Measurements from ENCODE around the gene TMEM87B. TPM values are rescaled to one million over a fixed set of nuclear protein-coding genes. Genes with fewer than 3 reads are reported as not detected.
"Not testable (repeated sequence)": the region's sequence is repeated elsewhere in the genome, so short reads cannot be mapped to it uniquely, and the experiment has no call there.

Gene TMEM87B
- total RNA-seq, 1 experiment from 2014 or later, result 37.0 TPM

- Mint-ChIP-seq H3K27me3 (ENCODE audit: unreplicated experiment) (no peaks in the 10 kb centered on the region), H3K4me1 (ENCODE audit: low read depth, unreplicated experiment) (peaks cover 19% of the 10 kb centered on the region), H3K4me3 (ENCODE audit: low read depth, unreplicated experiment) (no peak overlapping the region), H3K27ac (ENCODE audit: unreplicated experiment) (no peak overlapping the region), H3K9me3 (ENCODE audit: low read depth, unreplicated experiment) (peaks cover 3% of the 10 kb centered on the region), H3K36me3 (ENCODE audit: insufficient read depth, unreplicated experiment) (no peaks in the 10 kb centered on the region)
- BruUV-seq (replicated peaks), result no TSS peak
- TF ChIP-seq, protein P1, sequence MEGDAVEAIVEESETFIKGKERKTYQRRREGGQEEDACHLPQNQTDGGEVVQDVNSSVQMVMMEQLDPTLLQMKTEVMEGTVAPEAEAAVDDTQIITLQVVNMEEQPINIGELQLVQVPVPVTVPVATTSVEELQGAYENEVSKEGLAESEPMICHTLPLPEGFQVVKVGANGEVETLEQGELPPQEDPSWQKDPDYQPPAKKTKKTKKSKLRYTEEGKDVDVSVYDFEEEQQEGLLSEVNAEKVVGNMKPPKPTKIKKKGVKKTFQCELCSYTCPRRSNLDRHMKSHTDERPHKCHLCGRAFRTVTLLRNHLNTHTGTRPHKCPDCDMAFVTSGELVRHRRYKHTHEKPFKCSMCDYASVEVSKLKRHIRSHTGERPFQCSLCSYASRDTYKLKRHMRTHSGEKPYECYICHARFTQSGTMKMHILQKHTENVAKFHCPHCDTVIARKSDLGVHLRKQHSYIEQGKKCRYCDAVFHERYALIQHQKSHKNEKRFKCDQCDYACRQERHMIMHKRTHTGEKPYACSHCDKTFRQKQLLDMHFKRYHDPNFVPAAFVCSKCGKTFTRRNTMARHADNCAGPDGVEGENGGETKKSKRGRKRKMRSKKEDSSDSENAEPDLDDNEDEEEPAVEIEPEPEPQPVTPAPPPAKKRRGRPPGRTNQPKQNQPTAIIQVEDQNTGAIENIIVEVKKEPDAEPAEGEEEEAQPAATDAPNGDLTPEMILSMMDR (IDR thresholded peaks at IDR 0.05; ENCODE audit: unreplicated experiment), result no peak
- CTCF ChIA-PET, result interaction anchor here (0.6 kb wide), 1 partner anchor 138 kb away, joined by 6 read pairs; the partner anchor contains the start of gene MERTK
- intact Hi-C loops (cut with micrococcal nuclease; ENCODE audit: unreplicated experiment), result no loop called here
- DNase-seq, result no peak
Observed at GRCh38 chr2:112035786-112036185, 19.3 kb upstream of the TMEM87B start.

- intact Hi-C loops (cut with micrococcal nuclease; ENCODE audit: unreplicated experiment); BruUV-seq (replicated peaks); H3K9me3 Mint-ChIP-seq (ENCODE audit: low read depth, unreplicated experiment); H3K4me1 Mint-ChIP-seq (ENCODE audit: low read depth, unreplicated experiment); H3K27ac Mint-ChIP-seq (ENCODE audit: unreplicated experiment); H3K36me3 Mint-ChIP-seq (ENCODE audit: insufficient read depth, unreplicated experiment); H3K27me3 Mint-ChIP-seq (ENCODE audit: unreplicated experiment); CTCF ChIA-PET; DNase-seq; H3K4me3 Mint-ChIP-seq (ENCODE audit: low read depth, unreplicated experiment): not testable (repeated sequence)
Observed at GRCh38 chr2:112039556-112039955, 15.5 kb upstream of the TMEM87B start.

GRCh38 chr2:112040066-112040465, 15.0 kb upstream of the TMEM87B start:
- CTCF ChIA-PET; BruUV-seq (replicated peaks): not testable (repeated sequence)

GRCh38 chr2:112041460-112041859, 13.6 kb upstream of the TMEM87B start:
- intact Hi-C loops (cut with micrococcal nuclease; ENCODE audit: unreplicated experiment); CTCF ChIA-PET; H3K4me3 Mint-ChIP-seq (ENCODE audit: low read depth, unreplicated experiment); BruUV-seq (replicated peaks); H3K9me3 Mint-ChIP-seq (ENCODE audit: low read depth, unreplicated experiment); H3K27me3 Mint-ChIP-seq (ENCODE audit: unreplicated experiment); H3K4me1 Mint-ChIP-seq (ENCODE audit: low read depth, unreplicated experiment); DNase-seq; H3K27ac Mint-ChIP-seq (ENCODE audit: unreplicated experiment); H3K36me3 Mint-ChIP-seq (ENCODE audit: insufficient read depth, unreplicated experiment): not testable (repeated sequence)

More at GRCh38 chr2:112040066-112040465, 15.0 kb upstream of the TMEM87B start:
- DNase-seq; H3K4me3 Mint-ChIP-seq (ENCODE audit: low read depth, unreplicated experiment); H3K9me3 Mint-ChIP-seq (ENCODE audit: low read depth, unreplicated experiment); H3K4me1 Mint-ChIP-seq (ENCODE audit: low read depth, unreplicated experiment); H3K27ac Mint-ChIP-seq (ENCODE audit: unreplicated experiment); H3K36me3 Mint-ChIP-seq (ENCODE audit: insufficient read depth, unreplicated experiment); H3K27me3 Mint-ChIP-seq (ENCODE audit: unreplicated experiment); intact Hi-C loops (cut with micrococcal nuclease; ENCODE audit: unreplicated experiment): not testable (repeated sequence)

GRCh38 chr2:112045446-112046014, 9.5 kb upstream of the TMEM87B start:
- CTCF ChIA-PET, result interaction anchor here (0.7 kb wide), 1 partner anchor 27 kb away, joined by 3 read pairs; no protein-coding TSS in a partner anchor
- H3K36me3 Mint-ChIP-seq (ENCODE audit: insufficient read depth, unreplicated experiment), result no peaks in the 10 kb centered on the region
- peaks cover 7% of the 10 kb centered on the region for H3K27me3 Mint-ChIP-seq (ENCODE audit: unreplicated experiment)
- intact Hi-C loops (cut with micrococcal nuclease; ENCODE audit: unreplicated experiment), result no loop called here
- no TSS peak for BruUV-seq (replicated peaks)
- H3K9me3 Mint-ChIP-seq (ENCODE audit: low read depth, unreplicated experiment), result no peaks in the 10 kb centered on the region
- no peak for DNase-seq
- peaks cover 8% of the 10 kb centered on the region for H3K4me1 Mint-ChIP-seq (ENCODE audit: low read depth, unreplicated experiment)
- H3K27ac Mint-ChIP-seq (ENCODE audit: unreplicated experiment), result no peak overlapping the region
- TF ChIP-seq, protein P1 (IDR thresholded peaks at IDR 0.05; ENCODE audit: unreplicated experiment), result no peak
- no peak overlapping the region for H3K4me3 Mint-ChIP-seq (ENCODE audit: low read depth, unreplicated experiment)

GRCh38 chr2:112046231-112046630, 8.8 kb upstream of the TMEM87B start:
- BruUV-seq (replicated peaks), result no TSS peak
- H3K4me3 Mint-ChIP-seq (ENCODE audit: low read depth, unreplicated experiment), result no peak overlapping the region
- H3K4me1 Mint-ChIP-seq (ENCODE audit: low read depth, unreplicated experiment), result peaks cover 8% of the 10 kb centered on the region
- intact Hi-C loops (cut with micrococcal nuclease; ENCODE audit: unreplicated experiment), result no loop called here
- H3K27me3 Mint-ChIP-seq (ENCODE audit: unreplicated experiment), result peaks cover 7% of the 10 kb centered on the region
- CTCF ChIA-PET, result interaction anchor here (0.5 to 1.5 kb wide), 3 partner anchors 28 to 987 kb away, joined by 3 to 9 read pairs (median 5); no protein-coding TSS in a partner anchor
- DNase-seq, result no peak
- TF ChIP-seq, protein P1 (IDR thresholded peaks at IDR 0.05; ENCODE audit: unreplicated experiment), result no peak
- no peaks in the 10 kb centered on the region for H3K36me3 Mint-ChIP-seq (ENCODE audit: insufficient read depth, unreplicated experiment)
- H3K27ac Mint-ChIP-seq (ENCODE audit: unreplicated experiment), result no peak overlapping the region
- H3K9me3 Mint-ChIP-seq (ENCODE audit: low read depth, unreplicated experiment), result no peaks in the 10 kb centered on the region
